HG02840 (cell line): ENCODE measurements around the gene TBC1D14.
A peak's percentile ranks its signal among the peaks of the same experiment; 100 is the strongest.

Source experiments
- ATAC-seq: cut with Tn5 transposase; IDR thresholded peaks from one replicate; pipeline ENCODE4 v1.9.1; 2021; ENCODE audit warnings: mild to moderate bottlenecking, moderate library complexity, moderate number of reproducible peaks; ENCODE audit not compliant: unreplicated experiment, low FRiP score

TBC1D14 gene, protein sequence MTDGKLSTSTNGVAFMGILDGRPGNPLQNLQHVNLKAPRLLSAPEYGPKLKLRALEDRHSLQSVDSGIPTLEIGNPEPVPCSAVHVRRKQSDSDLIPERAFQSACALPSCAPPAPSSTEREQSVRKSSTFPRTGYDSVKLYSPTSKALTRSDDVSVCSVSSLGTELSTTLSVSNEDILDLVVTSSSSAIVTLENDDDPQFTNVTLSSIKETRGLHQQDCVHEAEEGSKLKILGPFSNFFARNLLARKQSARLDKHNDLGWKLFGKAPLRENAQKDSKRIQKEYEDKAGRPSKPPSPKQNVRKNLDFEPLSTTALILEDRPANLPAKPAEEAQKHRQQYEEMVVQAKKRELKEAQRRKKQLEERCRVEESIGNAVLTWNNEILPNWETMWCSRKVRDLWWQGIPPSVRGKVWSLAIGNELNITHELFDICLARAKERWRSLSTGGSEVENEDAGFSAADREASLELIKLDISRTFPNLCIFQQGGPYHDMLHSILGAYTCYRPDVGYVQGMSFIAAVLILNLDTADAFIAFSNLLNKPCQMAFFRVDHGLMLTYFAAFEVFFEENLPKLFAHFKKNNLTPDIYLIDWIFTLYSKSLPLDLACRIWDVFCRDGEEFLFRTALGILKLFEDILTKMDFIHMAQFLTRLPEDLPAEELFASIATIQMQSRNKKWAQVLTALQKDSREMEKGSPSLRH

GRCh38 chr4:6909113-6909969 is at the start of gene TBC1D14:
Gene TBC1D14, plus strand, starts transcription at chr4:6909826. Its CDS starts 13,564 bp downstream, at chr4:6923390.
- peak; percentile 90 for ATAC-seq

DNA sequence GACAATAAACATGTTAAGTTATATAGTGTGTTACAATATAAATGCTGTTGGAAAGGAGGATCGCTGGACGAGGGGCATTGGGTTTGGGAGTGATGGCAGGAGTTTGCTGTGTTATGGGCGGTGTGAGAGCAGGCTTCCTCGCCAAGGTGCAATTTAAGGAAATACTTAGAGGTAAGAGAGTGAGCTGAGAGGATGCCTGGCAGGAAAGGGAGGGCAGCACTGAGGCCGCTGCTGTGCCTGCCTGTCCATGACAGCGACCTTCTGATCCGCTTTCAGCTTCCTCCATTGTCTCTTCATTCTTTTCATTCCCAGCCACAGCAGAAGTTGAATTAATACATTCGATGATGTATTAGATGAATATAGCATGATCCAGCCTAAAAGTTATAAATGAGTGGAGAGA is 41.2 kb upstream of the TBC1D14 start:
- ATAC-seq = no peak

- no peak for ATAC-seq
Observed at GRCh38 chr4:6869944-6870343, 39.7 kb upstream of the TBC1D14 start.

DNA sequence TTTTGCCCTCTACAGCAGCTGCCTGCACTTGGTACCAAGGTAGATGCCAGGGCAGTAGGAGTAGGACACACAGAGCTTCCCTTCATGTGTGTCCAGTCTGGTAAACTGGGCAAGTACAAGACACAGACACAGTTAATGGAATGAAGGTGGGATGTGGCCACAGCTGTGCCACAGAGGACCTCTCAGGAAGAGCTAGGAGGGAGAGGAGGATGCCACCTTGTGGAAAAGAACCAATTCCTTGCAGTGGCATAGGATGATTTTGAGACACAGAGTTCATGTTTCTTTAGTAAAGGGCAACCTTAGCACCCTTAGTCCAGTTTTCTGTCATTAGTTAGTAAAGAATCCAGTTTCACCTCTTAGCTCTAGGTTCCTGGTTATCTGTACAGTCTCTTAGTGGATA is 36.3 kb upstream of the TBC1D14 start:
- no peak for ATAC-seq

DNA sequence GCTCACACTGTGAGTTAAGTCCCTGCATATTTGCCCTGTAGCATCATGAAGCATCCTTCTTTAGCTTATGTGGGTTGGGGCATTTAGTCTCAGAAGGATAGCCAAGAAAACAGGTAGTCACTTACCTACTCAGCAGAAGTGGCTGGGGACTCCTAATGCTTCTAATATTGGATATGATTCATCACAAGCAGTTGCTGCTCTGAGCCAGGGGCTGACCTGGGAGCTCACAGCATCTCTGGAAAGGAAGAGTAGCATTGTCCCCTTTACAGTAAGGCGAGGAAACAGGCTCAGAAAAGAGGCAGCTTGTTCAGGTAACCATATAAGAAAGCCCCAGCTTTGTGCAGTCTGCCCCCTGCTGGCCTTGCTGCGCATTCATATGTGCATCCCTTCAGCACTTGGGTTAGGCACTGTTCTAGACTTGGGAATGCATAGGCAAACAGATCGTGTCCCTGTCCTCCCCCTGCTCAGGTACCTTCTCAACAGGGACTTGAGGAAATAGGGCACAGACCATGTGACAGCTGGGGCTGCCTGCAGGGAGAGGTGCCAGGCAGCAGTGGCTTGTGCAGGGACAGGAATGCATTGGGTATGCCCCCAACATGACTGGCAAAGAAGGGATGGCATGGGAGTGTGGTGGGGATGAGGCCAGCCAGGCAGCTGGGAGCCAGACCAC is 35.7 kb upstream of the TBC1D14 start:
- no peak for ATAC-seq

GRCh38 chr4:6874981-6875380 is 34.6 kb upstream of the TBC1D14 start:
- ATAC-seq = no peak

- ATAC-seq = no peak
Observed at GRCh38 chr4:6875431-6875831, 34.2 kb upstream of the TBC1D14 start.

GRCh38 chr4:6876440-6876839 is 33.2 kb upstream of the TBC1D14 start:
- no peak for ATAC-seq

GRCh38 chr4:6877067-6877466 is 32.6 kb upstream of the TBC1D14 start:
- ATAC-seq = no peak

GRCh38 chr4:6878451-6879059 is 31.1 kb upstream of the TBC1D14 start:
- ATAC-seq = no peak

DNA sequence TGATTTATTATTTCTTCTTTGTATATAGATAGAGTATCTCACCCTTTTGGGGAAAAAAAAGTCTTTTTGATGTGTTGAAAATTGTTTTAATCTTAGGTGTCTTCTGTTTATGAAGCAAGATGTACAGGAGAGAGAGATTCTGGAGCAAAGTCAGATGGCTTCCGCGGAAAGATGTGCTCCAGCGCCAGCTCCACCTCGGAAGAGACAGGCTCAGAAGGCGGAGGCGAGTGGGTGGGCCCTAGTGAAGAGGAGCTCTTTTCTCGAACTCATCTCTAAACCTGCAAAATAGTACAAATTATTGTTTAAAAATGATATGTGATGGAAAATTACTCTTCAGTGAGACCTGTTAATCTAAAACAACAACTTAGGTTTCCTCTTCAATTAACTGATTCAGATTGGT is 28.9 kb upstream of the TBC1D14 start:
- ATAC-seq = no peak

- no peak for ATAC-seq
Observed at GRCh38 chr4:6881908-6882307, 27.7 kb upstream of the TBC1D14 start.

DNA sequence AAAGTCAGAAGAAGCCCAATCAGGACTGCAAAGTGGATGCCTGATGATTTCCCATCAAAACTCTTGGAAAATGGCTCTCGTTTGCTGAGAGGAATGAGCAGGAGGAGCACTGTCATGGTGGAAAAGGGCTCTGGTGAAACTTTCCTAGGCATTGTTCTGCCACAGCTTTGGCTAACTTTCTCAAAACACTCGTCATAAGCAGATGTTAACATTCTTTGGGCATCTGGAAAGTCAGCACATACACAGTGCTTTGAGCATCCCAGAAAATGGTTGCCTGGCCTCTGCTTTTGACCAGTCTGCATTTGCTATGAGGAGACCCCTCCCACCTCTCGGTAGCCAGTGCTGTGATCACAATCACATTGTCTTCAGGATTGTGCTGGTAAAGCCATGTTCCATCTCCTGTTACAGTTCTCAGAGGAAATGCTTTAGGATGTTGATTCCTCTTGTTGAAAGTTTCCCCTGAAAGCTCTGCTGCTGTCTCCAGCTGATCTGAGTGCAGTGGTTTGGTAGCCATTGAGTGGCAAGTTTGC is 25.2 kb upstream of the TBC1D14 start:
- no peak for ATAC-seq

GRCh38 chr4:6885953-6886557 is 23.6 kb upstream of the TBC1D14 start:
- no peak for ATAC-seq

DNA sequence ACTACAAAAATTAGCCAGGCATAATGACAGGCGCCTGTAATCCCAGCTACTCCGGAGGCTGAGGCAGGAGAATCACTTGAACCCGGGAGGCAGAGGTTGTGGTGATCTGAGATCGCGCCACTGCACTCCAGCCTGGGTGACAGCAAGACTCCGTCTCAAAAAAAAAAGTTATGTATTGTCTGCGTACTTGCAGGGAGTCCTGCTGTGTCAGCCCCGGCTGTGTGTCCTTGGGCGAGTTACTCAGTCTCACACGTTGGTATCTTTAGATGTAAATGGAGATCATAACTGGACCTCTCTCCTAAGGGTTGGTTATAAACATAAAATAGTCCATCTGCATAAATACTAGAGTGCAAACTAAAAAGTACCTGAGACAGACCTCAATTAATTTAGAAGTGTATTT is 22.7 kb upstream of the TBC1D14 start:
- no peak for ATAC-seq

GRCh38 chr4:6887591-6888371 is 21.8 kb upstream of the TBC1D14 start:
- ATAC-seq = no peak

GRCh38 chr4:6888506-6889071 is 21.0 kb upstream of the TBC1D14 start:
- no peak for ATAC-seq

GRCh38 chr4:6889101-6889735 is 20.4 kb upstream of the TBC1D14 start:
- no peak for ATAC-seq
